ENCODE measurements around the gene BCL2L11.

DNA sequence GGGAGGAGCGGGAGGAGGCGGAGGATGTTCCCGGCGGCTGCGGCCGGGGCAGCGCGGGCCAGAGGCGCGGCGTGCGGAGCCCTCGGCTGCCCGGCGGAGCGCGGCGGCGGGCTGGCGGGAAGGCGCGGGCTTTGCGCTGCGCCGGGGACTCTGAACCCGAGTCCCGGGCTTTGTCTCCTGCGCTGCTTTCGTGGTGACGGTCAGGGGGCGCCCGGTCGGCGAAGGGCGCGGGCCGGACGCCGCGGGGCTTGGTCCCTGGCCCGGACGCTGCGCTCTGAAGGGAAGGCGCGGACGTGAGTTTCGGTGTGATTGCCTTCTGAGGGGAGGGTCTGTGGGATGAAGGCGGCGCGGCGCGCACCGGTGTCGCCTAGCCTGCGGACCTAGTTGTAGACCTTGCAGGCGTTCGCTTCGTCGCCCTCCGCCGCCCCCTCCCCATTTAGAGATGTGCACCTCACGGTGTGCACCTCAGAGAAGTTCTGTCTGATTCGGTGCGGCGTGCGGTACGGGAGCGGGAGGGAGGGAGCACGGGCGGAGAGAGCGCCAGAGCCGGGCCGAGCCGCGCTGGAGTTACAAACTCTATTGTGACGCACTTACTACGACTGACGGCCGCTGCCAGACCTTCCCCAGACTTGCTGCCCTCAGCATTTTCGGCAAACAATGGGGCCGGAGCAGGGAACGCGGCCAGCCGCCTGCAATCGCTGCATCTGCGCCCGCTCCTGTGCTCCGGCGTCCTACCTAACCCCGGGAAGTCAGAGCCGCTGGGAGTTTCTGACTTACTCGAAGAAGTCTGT is 2.1 kb downstream of the BCL2L11 start:
- TF ChIP-seq, protein P1, sequence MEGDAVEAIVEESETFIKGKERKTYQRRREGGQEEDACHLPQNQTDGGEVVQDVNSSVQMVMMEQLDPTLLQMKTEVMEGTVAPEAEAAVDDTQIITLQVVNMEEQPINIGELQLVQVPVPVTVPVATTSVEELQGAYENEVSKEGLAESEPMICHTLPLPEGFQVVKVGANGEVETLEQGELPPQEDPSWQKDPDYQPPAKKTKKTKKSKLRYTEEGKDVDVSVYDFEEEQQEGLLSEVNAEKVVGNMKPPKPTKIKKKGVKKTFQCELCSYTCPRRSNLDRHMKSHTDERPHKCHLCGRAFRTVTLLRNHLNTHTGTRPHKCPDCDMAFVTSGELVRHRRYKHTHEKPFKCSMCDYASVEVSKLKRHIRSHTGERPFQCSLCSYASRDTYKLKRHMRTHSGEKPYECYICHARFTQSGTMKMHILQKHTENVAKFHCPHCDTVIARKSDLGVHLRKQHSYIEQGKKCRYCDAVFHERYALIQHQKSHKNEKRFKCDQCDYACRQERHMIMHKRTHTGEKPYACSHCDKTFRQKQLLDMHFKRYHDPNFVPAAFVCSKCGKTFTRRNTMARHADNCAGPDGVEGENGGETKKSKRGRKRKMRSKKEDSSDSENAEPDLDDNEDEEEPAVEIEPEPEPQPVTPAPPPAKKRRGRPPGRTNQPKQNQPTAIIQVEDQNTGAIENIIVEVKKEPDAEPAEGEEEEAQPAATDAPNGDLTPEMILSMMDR (conservative IDR thresholded peaks at IDR 0.05; ENCODE audit: low read depth, low read length), result no peak
- no peak for TF ChIP-seq EZH2 (IDR thresholded peaks at IDR 0.05; ENCODE audit: borderline replicate concordance, low read depth, low read length, poor library complexity, severe bottlenecking)
